ENCODE results near the gene DNAH17.

The DNAH17 gene

DNA sequence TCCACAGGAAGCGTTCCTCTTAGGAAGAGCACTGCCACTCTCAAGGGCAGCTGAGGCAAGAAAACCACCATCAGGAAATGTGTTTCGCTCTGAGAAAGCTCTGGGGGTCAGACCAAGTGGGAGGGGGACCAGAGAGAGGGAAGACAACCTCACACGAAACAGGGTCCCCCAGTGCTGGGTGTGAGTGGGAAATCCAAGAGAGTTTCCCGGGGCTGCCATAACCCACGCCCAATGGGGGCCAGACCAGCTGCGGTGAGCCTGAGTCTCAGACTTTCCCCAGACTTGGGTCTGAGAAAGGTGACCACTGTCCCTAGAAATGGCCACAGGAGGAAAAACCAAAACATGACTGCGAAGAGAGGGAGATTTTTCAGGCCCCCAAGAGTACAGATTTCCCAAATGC is 14.5 kb downstream of the DNAH17 start:
- no peak overlapping the region for H3K27ac ChIP-seq (ENCODE audit: low read length)
- no peak for DNase-seq
- peaks cover 99% of the 10 kb centered on the region for H3K27me3 ChIP-seq (replicated peaks; ENCODE audit: insufficient read depth, low read length)
- no peaks in the 10 kb centered on the region for H3K9me3 ChIP-seq (replicated peaks; ENCODE audit: insufficient read depth, low read length)
- no peak overlapping the region for H3K4me2 ChIP-seq (ENCODE audit: low read depth, low read length)
- H2AFZ ChIP-seq (ENCODE audit: low read length) = no peak overlapping the region
- TF ChIP-seq EZH2phosphoT487 (IDR thresholded peaks at IDR 0.05; ENCODE audit: low read length) (no peak), CTCF (IDR thresholded peaks at IDR 0.05; ENCODE audit: low read length) (no peak), EZH2 (optimal IDR thresholded peaks at IDR 0.05; ENCODE audit: low read depth, low read length) (no peak)
- no peaks in the 10 kb centered on the region for H3K4me1 ChIP-seq (ENCODE audit: low read length)
- H3F3A ChIP-seq (ENCODE audit: insufficient read depth, low read length) = no peaks in the 10 kb centered on the region
- H3K79me2 ChIP-seq (ENCODE audit: low read length) = no peaks in the 10 kb centered on the region
- no peak overlapping the region for H3K9ac ChIP-seq (ENCODE audit: low read length)
- no peaks in the 10 kb centered on the region for H3K36me3 ChIP-seq (replicated peaks; ENCODE audit: insufficient read depth, low read length)
- no peaks in the 10 kb centered on the region for H4K20me1 ChIP-seq (ENCODE audit: insufficient read depth, low read length)
- no peaks in the 10 kb centered on the region for H3K9me2 ChIP-seq (replicated peaks; ENCODE audit: insufficient read depth, low read length)
- no peak overlapping the region for H3K4me3 ChIP-seq (ENCODE audit: low read length)

- DNase-seq = no peak
- no peak overlapping the region for H3K27ac ChIP-seq (ENCODE audit: low read length)
- no peaks in the 10 kb centered on the region for H3K79me2 ChIP-seq (ENCODE audit: low read length)
- H2AFZ ChIP-seq (ENCODE audit: low read length) = no peak overlapping the region
- no peak overlapping the region for H3K4me3 ChIP-seq (ENCODE audit: low read length)
- H3K4me1 ChIP-seq (ENCODE audit: low read length) = no peaks in the 10 kb centered on the region
- H3K9me2 ChIP-seq (replicated peaks; ENCODE audit: insufficient read depth, low read length) = no peaks in the 10 kb centered on the region
- H3K9ac ChIP-seq (ENCODE audit: low read length) = no peak overlapping the region
- no peaks in the 10 kb centered on the region for H3K36me3 ChIP-seq (replicated peaks; ENCODE audit: insufficient read depth, low read length)
- TF ChIP-seq CTCF (IDR thresholded peaks at IDR 0.05; ENCODE audit: low read length) (no peak), EZH2 (optimal IDR thresholded peaks at IDR 0.05; ENCODE audit: low read depth, low read length) (no peak), EZH2phosphoT487 (IDR thresholded peaks at IDR 0.05; ENCODE audit: low read length) (no peak)
- no peaks in the 10 kb centered on the region for H3K9me3 ChIP-seq (replicated peaks; ENCODE audit: insufficient read depth, low read length)
- no peaks in the 10 kb centered on the region for H4K20me1 ChIP-seq (ENCODE audit: insufficient read depth, low read length)
- H3K4me2 ChIP-seq (ENCODE audit: low read depth, low read length) = no peak overlapping the region
- H3F3A ChIP-seq (ENCODE audit: insufficient read depth, low read length) = no peaks in the 10 kb centered on the region
- H3K27me3 ChIP-seq (replicated peaks; ENCODE audit: insufficient read depth, low read length) = peaks cover 97% of the 10 kb centered on the region
Observed at GRCh38 chr17:78561166-78561565, 16.0 kb downstream of the DNAH17 start.

- H3K4me3 ChIP-seq (ENCODE audit: low read length) = no peak overlapping the region
- H3K36me3 ChIP-seq (replicated peaks; ENCODE audit: insufficient read depth, low read length) = no peaks in the 10 kb centered on the region
- no peaks in the 10 kb centered on the region for H3K4me1 ChIP-seq (ENCODE audit: low read length)
- H3K79me2 ChIP-seq (ENCODE audit: low read length) = no peaks in the 10 kb centered on the region
- H3F3A ChIP-seq (ENCODE audit: insufficient read depth, low read length) = no peaks in the 10 kb centered on the region
- H3K9ac ChIP-seq (ENCODE audit: low read length) = no peak overlapping the region
- H4K20me1 ChIP-seq (ENCODE audit: insufficient read depth, low read length) = no peaks in the 10 kb centered on the region
- no peak overlapping the region for H2AFZ ChIP-seq (ENCODE audit: low read length)
- DNase-seq = no peak
- no peaks in the 10 kb centered on the region for H3K9me3 ChIP-seq (replicated peaks; ENCODE audit: insufficient read depth, low read length)
- no peak overlapping the region for H3K4me2 ChIP-seq (ENCODE audit: low read depth, low read length)
- H3K27ac ChIP-seq (ENCODE audit: low read length) = no peak overlapping the region
- H3K9me2 ChIP-seq (replicated peaks; ENCODE audit: insufficient read depth, low read length) = no peaks in the 10 kb centered on the region
- H3K27me3 ChIP-seq (replicated peaks; ENCODE audit: insufficient read depth, low read length) = peaks cover 97% of the 10 kb centered on the region
- no peak for TF ChIP-seq EZH2phosphoT487 (IDR thresholded peaks at IDR 0.05; ENCODE audit: low read length)
- no peak for TF ChIP-seq EZH2 (optimal IDR thresholded peaks at IDR 0.05; ENCODE audit: low read depth, low read length)
- TF ChIP-seq CTCF (IDR thresholded peaks at IDR 0.05; ENCODE audit: low read length) = no peak
Observed at GRCh38 chr17:78560731-78561130, 16.5 kb downstream of the DNAH17 start.

Data from MM.1S (cell line).